Activated T-cell treated with anti-CD3 and anti-CD28 coated beads, Interleukin-2, amount 50 U/mL, for 72 hours (primary cell): Measurements from ENCODE around the gene BICDL1. TPM values are rescaled to one million over a fixed set of nuclear protein-coding genes. Genes with fewer than 3 reads are reported as not detected.

Source experiments
- ATAC-seq, 2 donors: fragments of 150-1000 bp; cut with Tn5 transposase; replicated peaks in 1 of 2; 2 replicates each; pipeline ENCODE4 v1.10.0; 2021; ENCODE audit warnings: moderate library complexity in 2 of 2, mild to moderate bottlenecking in 1 of 2
- DNase-seq, 2 donors: peaks; one replicate each; pipeline ENCODE4 v3.0.0; 2021 to 2022; ENCODE audit warnings: mixed read lengths in 1 of 2
- H3K27ac Mint-ChIP-seq: one replicate; pipeline ENCODE4 v1.8.0; 2022; ENCODE audit warnings: mild to moderate bottlenecking, moderate library complexity, mixed read lengths
- H3K27me3 Mint-ChIP-seq: one replicate; pipeline ENCODE4 v1.8.0; 2022; ENCODE audit warnings: low read depth, mixed read lengths
- H3K36me3 Mint-ChIP-seq, 2 donors: one replicate each; pipeline ENCODE4 v1.8.0; 2022; ENCODE audit warnings: mixed read lengths in 2 of 2, mild to moderate bottlenecking in 1 of 2; ENCODE audit not compliant: insufficient read depth in 2 of 2
- H3K4me1 Mint-ChIP-seq: one replicate; pipeline ENCODE4 v1.8.0; 2022; ENCODE audit warnings: low read depth, mixed read lengths
- H3K4me3 Mint-ChIP-seq, 2 donors: one replicate each; pipeline ENCODE4 v1.8.0; 2022; ENCODE audit warnings: mild to moderate bottlenecking in 2 of 2, mixed read lengths in 2 of 2, moderate library complexity in 2 of 2
- H3K9me3 Mint-ChIP-seq, 2 donors: one replicate each; pipeline ENCODE4 v1.8.0; 2022; ENCODE audit warnings: mixed read lengths in 2 of 2
- total RNA-seq, 2 donors: library from RNA; stranded (reverse); gene quantifications; one replicate each; pipeline ENCODE4 v1.2.3, GENCODE V29; 2022

Gene BICDL1
- total RNA-seq, 2 donors from 2014 or later = 154 to 180 TPM

DNA sequence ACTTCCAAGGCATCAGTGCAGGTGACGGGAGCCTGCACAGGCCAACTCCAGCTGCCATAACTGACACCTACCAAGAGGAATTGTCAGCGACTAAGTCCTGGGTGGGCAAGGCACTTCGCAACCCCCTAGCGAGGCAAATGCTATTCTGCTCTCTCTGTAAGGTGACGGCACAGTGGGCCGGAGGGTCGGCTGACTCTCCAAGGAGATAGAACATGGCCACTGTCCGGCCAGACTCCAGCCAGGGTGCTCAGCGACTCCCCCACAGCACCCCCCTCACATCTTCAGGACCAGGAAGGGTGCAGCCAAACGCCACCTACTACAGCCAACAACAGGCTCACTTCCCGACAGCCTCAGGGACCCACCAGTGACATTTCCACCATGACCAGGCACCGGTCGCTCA is 114.3 kb downstream of the BICDL1 start:
- peaks cover 2 to 10% of the 10 kb centered on the region in 2 donors for H3K36me3 Mint-ChIP-seq
- H3K27me3 Mint-ChIP-seq = no peaks in the 10 kb centered on the region
- no peaks in the 10 kb centered on the region for H3K9me3 Mint-ChIP-seq
- DNase-seq (no peak), ATAC-seq (no peak)
- no peak overlapping the region for H3K27ac Mint-ChIP-seq
- H3K4me3 Mint-ChIP-seq = no peak overlapping the region
- peaks cover 30% of the 10 kb centered on the region for H3K4me1 Mint-ChIP-seq

DNA sequence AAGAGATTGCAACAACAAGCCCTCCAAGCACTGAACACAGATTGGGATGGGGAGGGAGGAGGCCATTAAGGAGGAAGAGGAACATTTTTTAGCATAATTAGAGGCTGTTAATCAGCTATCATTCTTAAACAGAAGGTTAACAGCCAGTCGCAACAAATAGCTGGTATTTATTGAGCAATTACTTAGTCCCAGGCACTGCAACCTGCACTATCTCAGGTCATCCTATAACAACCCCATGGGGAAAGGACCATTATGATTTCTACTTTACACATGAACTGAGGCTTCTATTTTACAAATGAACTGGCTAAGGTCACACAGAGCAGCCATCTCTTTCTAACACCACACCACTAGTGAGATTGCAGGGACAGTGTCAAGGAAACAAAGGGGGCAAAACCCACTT is 117.1 kb downstream of the BICDL1 start:
- peaks cover 2 to 14% of the 10 kb centered on the region in 2 donors for H3K36me3 Mint-ChIP-seq
- ATAC-seq (no peak), DNase-seq (no peak)
- H3K9me3 Mint-ChIP-seq = no peaks in the 10 kb centered on the region
- no peaks in the 10 kb centered on the region for H3K27me3 Mint-ChIP-seq
- no peak overlapping the region for H3K4me3 Mint-ChIP-seq
- peaks cover 50% of the 10 kb centered on the region for H3K4me1 Mint-ChIP-seq
- no peak overlapping the region for H3K27ac Mint-ChIP-seq

DNA sequence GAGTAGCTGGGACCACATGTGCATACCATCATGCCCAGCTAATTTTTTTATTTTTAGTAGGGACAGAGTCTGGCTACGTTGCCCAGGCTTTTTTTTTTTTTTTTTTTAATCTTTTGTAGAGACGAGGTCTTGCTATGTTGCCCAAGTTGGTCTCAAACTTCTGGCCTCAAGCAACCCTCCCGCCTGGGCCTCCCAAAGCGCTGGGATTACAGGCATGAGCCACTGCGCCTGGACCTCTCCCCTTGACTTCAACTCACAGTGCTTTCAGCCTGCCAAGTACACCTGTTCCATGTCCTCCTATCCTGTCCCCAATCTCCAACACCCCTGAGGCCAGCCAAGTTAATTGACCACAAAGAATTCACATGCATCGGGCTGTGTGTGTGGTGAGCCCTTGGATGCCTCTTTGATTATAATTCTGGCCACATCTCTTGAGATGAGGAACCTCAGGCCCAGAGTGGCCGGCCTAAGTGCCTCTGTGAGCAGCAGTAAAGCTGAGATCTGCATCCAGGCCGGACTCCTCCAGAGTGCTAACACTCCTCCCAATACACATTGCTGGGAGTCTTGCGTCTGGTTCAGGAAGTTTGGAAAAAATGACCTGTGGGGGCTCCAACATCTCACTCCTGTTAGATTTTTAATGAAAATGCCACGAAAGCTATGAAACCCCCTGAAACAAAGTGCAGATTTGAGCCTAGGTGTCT is 120.7 kb downstream of the BICDL1 start:
- DNase-seq = no peak
- ATAC-seq = no peak
- Mint-ChIP-seq H3K9me3 (no peaks in the 10 kb centered on the region), H3K27ac (peak overlapping the region; percentile 37), H3K4me3 (peak overlapping the region in 1 of 2 donors; percentile 47), H3K36me3 (peaks cover 4 to 25% of the 10 kb centered on the region in 2 donors), H3K27me3 (no peaks in the 10 kb centered on the region), H3K4me1 (peaks cover 62% of the 10 kb centered on the region)

DNA sequence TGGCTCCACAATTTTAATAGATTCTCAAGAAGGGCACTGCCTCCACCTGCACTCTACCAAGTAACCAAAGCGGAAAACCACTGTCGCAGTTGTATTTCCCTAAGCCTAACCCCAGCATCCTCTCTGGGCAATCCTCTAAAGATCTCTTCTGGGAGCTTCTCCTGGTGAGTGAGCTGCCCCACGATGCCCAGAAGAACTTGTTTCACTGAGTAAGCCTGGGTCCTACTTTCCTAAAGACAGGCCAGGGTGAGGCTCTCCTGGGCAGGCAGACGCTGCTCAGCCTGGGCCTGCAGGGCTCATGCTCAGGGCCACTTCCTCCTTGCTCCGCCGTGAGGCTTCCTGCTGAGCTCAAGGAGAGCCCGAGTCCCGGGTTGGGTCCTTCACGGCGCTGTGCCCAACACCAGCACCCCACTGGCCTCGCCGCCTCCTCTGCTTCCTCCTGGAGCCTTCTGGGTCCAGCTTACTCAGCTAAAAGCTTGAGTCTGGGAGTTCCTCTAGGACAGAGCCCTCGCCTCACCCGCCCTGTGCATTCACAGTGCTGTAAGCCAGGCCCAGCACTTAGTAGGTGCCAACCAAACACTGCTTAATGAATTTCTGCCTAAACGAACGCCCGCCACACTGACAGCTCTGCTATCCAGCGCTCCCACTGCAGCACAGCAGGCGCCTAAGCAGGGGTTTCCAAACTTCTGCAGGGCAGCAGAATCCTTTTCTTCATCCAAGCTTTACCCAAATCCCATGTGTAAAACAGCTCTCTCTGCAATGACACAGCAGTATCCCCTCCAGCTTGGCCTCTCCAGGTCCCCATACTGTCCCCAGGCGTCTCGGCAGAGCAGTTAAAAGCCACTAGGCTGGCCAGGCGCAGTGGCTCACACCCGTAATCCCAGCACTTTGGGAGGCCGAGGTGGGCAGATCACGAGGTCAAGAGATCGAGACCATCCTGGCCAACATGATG is 121.8 kb downstream of the BICDL1 start:
- Mint-ChIP-seq H3K4me1 (peaks cover 67% of the 10 kb centered on the region), H3K9me3 (no peaks in the 10 kb centered on the region), H3K36me3 (peaks cover 11 to 23% of the 10 kb centered on the region in 2 donors), H3K4me3 (peak overlapping the region; percentile 68 to 84), H3K27ac (peak overlapping the region; percentile 84), H3K27me3 (no peaks in the 10 kb centered on the region)
- DNase-seq (peak; percentile 47 to 57), ATAC-seq (peak; percentile 77 to 87)

DNA sequence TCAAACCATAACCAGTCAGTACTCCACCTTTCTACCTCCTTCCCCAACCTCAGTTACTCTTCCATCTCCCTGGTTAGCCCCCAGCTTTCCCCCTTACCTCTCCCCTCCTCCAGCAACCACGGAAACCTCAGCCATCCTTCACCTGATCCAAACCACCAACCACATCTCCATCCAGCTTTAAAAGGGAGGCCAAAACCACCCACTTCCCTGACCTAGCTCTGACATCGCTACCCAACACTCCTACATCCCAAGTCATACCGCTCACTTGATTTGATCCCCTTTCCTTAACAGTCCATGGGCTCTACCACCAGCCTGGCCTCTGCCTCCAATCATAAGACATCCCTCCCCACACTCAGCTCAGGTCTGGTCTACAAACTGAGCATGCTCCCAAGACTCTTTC is 126.0 kb downstream of the BICDL1 start:
- no peaks in the 10 kb centered on the region for H3K27me3 Mint-ChIP-seq
- no peak for DNase-seq
- H3K36me3 Mint-ChIP-seq = peaks cover 17 to 24% of the 10 kb centered on the region in 2 donors
- H3K9me3 Mint-ChIP-seq = no peaks in the 10 kb centered on the region
- ATAC-seq = no peak
- peaks cover 82% of the 10 kb centered on the region for H3K4me1 Mint-ChIP-seq
- H3K27ac Mint-ChIP-seq = peak overlapping the region; percentile 34
- H3K4me3 Mint-ChIP-seq = peak overlapping the region; percentile 81 to 98

DNA sequence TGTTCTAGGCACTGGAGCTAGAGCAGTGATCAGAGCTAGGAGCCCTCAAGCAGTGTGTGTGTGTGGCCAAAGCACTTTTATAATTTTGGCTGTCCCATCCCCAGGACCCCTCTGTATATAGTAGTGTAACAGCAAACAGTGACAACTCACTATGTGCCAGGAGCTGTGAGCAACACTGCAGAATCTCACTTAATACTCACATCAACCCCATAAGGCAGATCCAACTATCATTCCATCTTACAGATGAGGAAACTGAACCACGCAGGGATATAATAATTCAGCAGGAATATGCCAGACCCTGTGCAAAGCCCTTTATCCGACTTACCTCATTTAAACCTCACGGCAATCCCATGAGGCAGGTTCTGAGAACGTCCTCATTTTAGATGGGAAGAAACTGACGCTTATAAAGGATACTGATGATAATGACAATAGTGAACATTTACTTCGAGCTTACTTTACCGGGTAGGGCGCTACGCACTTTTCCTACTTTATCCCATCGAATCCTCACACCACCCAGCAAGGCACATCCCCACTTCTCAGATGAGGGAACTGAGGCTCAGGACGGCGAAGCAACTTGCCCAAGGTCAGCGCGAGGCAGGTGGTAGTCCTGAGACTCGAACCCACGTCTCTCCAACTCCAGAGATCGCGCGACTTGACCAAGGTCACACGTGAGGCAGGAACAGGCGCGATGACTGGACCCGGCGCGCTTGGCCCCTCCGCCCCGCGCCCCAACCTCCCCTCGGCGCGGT is 126.8 kb downstream of the BICDL1 start:
- peak overlapping the region; percentile 81 to 98 for H3K4me3 Mint-ChIP-seq
- DNase-seq (peak; percentile 51 to 52), ATAC-seq (peak in 1 of 2 donors; percentile 8)
- H3K4me1 Mint-ChIP-seq = peaks cover 82% of the 10 kb centered on the region
- no peaks in the 10 kb centered on the region for H3K9me3 Mint-ChIP-seq
- peak overlapping the region; percentile 34 for H3K27ac Mint-ChIP-seq
- peaks cover 17 to 24% of the 10 kb centered on the region in 2 donors for H3K36me3 Mint-ChIP-seq
- no peaks in the 10 kb centered on the region for H3K27me3 Mint-ChIP-seq

DNA sequence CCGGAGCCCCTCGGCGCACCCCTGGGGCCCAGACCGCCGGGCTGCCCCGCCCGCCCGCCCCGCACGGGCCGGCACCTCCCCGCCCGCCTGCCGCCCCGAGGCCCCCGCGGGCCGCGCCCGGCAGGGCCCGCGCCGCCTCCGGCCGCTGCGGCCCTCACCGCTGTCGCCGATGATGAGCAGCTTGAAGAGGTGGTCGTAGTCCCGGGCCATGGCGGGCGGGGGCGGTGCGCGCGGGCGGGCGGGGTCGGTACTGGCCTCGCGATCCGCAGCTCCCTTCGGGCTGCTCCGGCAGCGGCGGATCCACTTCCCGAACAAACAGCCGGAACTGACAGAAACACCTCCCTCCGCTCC is 127.4 kb downstream of the BICDL1 start, which contains the start of gene RAB35:
TSS of gene RAB35 (minus strand) at position 313 of the 351 bp plus-strand sequence. CDS start at position 210, 103 bp downstream.
- Mint-ChIP-seq H3K27me3 (no peaks in the 10 kb centered on the region), H3K4me3 (peak within 1 kb of the TSS; percentile 98), H3K4me1 (peaks cover 82% of the 10 kb centered on the region), H3K9me3 (no peaks in the 10 kb centered on the region), H3K27ac (peak within 1 kb of the TSS; percentile 94), H3K36me3 (peaks cover 17 to 24% of the 10 kb centered on the region in 2 donors)
- DNase-seq = no peak
- ATAC-seq = peak in 1 of 2 donors; percentile 14

DNA sequence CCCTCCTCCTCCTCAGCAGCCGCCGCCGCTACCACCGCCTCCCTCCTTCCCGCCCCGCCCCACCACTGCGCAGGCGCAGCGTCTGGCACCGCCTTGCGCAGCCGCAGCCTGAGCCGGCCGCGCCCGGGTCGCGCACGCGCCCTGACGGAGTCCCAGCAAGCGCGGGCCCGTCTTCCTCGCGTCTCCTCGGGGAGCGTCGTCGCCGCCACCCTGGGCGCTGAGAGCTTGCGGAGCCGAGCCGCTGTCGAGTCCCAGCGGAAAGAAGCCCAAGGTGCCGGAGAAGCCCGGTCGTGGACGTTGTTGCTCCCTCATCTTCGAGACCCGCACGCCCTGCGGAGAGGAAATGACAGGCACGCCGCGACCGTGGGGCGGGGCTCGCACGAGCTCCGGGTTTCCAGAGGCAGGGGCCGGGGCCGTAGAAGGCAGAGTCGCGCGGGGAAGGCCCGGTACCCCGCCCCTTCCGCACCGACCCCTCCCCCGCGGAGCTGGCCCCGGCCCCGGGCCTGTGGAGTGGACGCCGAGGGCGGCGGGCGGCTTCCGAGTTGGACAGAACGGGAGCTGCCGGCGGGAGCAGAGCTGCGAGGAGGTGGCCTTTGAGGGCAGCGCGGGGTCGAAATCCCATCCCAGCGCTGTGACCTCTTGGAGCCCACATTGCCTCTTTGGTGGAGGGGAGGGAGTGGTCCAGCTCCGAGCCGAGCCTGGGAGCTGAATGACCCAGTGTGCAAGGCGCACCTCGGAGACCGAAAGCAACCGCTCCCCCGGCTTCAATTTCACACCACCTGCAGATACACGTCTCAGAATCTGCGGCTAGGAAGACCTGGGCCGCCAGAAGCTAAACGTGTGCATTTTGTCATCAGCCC is 128.0 kb downstream of the BICDL1 start:
- H3K4me3 Mint-ChIP-seq = peak overlapping the region; percentile 91 to 98
- H3K36me3 Mint-ChIP-seq = peaks cover 17 to 24% of the 10 kb centered on the region in 2 donors
- peaks cover 82% of the 10 kb centered on the region for H3K4me1 Mint-ChIP-seq
- DNase-seq (peak; percentile 98 to 99), ATAC-seq (peak; percentile 67 to 69)
- H3K27ac Mint-ChIP-seq = peak overlapping the region; percentile 94
- H3K9me3 Mint-ChIP-seq = no peaks in the 10 kb centered on the region
- no peaks in the 10 kb centered on the region for H3K27me3 Mint-ChIP-seq

DNA sequence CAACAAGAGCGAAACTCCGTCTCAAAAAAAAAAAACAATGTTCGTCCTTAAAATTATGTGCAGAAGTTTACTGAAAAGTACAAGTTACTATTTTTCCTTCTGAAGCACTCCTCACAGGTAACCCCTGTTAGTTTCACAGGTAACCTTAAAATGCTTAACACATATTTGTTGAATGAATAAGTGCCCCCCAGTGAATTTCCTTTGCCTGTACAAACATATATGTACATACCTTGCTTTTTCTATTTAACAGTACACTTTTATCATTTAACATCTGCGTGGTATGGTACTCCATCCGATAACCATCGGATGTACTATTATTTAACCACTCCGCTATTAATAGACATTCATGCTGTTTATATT is 128.9 kb downstream of the BICDL1 start:
- Mint-ChIP-seq H3K9me3 (no peaks in the 10 kb centered on the region), H3K36me3 (peaks cover 17% of the 10 kb centered on the region in 2 donors), H3K4me1 (peaks cover 84% of the 10 kb centered on the region), H3K27me3 (no peaks in the 10 kb centered on the region), H3K27ac (peak overlapping the region; percentile 94), H3K4me3 (peak overlapping the region; percentile 91 to 98)
- DNase-seq = no peak
- no peak for ATAC-seq

DNA sequence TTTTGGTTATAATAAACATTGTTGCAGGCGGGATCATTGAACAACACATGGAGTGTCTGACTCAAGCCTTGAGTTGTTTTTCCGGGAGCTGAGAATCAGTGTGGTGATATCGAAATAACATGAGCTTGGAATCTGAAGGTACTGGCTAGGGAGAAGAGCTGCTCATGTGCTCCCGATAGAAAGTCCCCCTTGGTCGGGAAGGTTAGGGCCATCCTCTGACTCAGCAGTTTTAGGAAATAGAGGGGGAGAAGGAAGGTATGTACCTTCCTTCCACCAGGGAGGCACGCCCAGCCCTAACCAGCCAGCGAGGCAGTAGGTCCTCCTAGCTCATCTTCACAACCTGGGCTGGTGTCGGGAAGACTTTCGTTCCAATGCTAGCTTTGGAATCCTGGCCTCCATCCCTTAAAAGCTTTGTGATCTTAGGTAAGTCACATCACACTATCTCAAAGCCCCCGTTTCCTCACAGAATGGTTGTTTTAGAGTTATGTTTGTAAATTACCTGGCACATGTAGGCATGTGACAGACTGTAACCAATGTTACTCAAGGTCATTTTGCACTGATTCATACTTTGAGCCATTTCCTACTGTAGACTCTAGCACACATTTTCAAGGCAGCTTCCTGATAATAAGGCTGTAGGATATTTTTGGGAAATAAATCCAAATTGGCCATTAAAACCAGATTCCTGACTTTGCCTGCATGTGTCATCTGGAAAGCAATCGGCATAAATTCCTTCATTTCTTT is 129.5 kb downstream of the BICDL1 start:
- Mint-ChIP-seq H3K27me3 (no peaks in the 10 kb centered on the region), H3K27ac (peak overlapping the region; percentile 94), H3K36me3 (peaks cover 13 to 15% of the 10 kb centered on the region in 2 donors), H3K4me3 (peak overlapping the region; percentile 91 to 98), H3K4me1 (peaks cover 84% of the 10 kb centered on the region), H3K9me3 (no peaks in the 10 kb centered on the region)
- DNase-seq (no peak), ATAC-seq (no peak)

DNA sequence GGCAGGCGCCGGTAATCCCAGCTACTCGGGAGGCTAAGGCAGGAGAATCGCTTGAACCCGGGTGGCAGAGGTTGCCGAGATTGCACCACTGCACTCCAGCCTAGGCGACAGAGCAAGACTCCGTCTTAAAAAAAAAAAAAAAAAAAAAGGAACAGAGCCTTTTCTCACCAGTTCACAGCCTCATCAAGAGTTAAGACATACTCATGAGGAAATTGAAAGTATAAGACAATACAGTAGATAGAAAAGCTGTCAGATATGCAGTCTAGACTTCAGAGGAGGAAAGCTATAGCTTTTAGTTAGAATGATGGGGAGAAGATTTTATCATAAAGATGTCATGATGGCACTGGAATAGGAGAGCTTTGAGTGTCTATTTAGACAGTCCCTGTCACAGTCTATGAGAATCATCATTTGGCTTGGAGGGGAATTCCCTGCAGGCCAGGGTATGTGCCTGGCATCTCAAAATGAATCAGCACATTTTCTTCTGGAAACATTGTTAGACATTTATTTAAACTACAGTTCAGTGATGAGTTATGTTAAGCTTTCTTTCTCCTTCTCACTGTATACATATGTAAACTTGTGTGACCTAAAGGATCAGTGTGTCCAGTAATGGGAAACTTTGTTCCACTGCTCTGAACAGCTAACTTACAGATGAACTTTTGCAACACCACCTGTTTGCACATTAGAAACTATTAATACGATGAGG is 130.4 kb downstream of the BICDL1 start:
- Mint-ChIP-seq H3K9me3 (no peaks in the 10 kb centered on the region), H3K36me3 (peaks cover 12 to 15% of the 10 kb centered on the region in 2 donors), H3K27me3 (no peaks in the 10 kb centered on the region), H3K4me3 (peak overlapping the region; percentile 91 to 98), H3K4me1 (peaks cover 89% of the 10 kb centered on the region), H3K27ac (peak overlapping the region; percentile 94)
- peak; percentile 52 to 55 for ATAC-seq
- peak; percentile 61 to 67 for DNase-seq
